DMS114 treated with DMSO at 0.1 percent for 48 hours (cell line): ENCODE results near the gene CHID1.

Source experiments
- DNase-seq: peaks from one replicate; lab custom pipeline; 2025; ENCODE audit not compliant: unreplicated experiment; lab: John Stamatoyannopoulos, UW

CHID1 gene

DNA sequence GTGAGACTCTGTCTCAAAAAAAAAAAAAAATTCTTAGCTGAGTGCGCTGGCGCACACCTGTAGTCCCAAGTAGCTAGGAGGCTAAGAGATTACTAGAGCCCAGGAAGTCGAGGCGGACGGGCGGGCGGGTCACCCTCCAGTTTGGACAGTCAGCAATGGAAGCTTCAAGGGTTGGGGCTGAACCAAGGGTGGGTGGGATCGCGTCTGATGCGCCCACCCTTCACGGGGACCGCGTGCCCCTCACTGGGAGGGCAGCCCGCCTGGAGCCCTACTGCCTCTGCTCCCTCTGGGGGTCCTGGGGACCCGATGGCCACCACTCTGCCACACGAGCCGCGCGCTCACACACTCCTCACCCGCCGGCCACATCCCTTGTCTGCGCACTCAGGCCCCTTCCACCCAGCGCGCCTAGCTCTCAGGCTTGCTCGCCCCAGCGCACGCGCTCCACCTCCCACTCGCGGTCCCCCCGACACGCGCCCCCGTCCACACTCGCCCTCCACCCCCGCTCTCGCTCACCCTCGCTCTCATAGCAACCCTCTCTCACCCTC, 494 bp downstream of the CHID1 start:
- no peak for DNase-seq

DNA sequence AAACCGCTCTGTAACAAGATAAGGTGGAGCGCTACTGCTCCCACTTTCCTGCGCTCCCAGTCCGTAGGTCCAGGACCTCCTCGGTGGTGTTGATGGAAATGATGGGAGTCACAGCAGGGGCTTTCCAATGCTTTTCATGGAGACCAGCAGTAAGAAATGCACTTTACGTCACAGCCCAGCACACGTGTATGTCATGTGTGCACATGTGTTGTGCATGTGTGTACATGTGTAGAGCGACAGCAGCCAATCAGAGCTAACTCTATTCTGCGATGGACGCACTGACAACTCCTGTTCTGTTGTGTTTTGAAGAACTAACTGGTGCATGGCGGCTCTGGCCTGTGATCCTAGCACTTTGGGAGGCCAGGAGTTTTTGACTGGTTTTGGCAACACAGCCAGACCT, 1.2 kb downstream of the CHID1 start:
- no peak for DNase-seq

DNA sequence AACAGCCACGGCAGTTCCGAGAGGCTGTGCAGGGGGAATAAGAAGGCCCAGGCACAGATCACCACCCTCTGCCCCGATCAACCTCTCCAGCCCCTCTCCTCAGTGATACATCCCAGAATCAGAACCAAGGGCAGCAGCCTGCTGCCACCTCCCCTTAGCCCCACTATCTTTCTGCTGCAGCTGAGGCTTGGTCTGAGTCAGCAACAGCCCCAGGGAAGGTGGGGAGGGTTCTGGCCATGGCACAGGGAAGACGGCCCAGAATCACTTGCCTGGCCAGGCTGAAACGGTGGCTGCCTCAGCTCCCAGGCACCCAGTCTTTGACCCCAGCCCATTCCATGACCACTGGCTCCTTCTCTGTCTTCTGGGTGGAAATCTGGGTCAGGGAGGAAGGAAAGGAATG, 2.3 kb downstream of the CHID1 start:
- no peak for DNase-seq

DNA sequence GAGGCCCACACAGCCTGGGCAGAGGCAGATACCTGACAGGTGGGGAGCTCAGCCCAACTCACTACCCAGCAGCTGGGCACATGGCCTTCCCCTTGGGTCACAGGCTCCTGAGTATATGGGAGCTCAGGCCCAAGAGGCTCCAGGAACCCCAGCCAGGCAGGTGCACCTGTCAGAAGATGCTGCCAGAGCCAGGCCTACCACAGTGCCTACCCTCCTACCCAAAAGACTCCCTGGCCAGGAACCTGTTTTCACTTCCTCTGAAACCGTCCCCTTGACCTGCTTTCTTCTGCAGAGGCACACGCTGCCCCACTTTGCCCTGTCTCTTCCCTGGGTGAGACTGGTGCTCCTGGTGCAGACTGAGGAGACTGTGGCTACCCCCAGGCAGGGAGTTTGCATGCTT, 2.9 kb downstream of the CHID1 start:
- no peak for DNase-seq

DNA sequence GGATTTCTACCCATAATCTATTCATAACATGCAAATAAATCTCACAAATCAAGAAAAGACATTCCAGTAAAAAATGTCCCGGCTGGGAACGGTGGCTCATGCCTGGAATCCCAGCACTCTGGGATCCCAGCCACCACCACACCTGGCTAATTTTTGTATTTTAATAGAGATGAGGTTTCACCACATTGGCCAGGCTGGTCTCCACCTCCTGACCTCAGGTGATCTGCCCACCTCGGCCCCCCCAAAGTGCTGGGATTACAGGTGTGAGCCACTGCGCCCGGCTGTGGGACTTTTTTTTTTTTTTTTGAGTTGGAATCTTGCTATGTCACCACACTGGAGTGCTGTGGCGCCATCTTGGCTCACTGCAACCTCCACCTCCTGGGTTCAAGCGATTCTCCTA, 4.7 kb downstream of the CHID1 start:
- no peak for DNase-seq

DNA sequence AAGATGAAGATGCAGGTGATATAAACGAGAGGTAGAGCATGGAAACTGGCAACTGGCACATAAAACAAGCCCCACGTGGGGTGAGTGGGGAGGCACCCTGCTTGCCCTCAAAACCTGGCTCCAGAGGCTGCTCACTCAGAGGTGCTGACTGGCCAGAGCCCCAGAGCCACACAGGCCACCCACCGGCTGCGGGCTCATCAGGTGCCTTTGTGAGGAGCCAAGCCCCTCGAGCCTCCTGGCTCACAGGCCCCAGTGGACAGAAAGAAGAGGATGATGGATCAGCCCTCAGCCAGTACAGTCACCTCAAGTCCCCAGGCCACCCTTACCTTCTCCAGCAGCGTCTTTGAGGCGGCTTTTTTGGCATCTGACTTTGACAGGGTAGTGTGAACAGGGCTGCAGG, 6.2 kb downstream of the CHID1 start:
- no peak for DNase-seq

DNA sequence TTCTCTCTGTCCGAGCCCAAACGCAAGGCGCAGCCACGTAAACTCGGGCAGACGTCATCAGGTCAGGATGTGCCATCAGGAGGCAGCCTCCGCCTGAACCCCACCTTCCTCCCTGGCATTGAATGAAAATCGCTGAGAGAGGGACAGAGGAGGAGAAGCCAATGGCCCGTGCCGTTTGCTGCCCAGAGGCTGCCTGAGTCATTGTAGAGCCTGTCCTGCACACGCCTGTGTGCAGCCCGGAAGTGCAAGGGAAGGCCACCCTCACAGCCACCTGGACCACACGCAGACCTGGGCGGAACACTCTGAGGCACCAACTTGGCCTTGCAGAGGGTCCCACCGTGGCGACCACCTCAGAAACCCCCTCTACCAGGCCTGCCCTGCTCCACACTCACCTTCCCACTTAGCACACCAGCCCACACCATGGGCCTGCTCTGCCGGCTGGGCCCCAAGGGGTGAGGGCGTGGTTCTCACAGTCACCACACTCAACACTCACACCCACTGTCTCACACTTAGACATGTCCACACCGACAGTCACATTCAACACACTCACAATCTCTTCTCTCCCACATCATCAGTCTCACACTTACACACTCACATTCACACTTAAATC, 9.1 kb downstream of the CHID1 start:
- DNase-seq: no peak

DNA sequence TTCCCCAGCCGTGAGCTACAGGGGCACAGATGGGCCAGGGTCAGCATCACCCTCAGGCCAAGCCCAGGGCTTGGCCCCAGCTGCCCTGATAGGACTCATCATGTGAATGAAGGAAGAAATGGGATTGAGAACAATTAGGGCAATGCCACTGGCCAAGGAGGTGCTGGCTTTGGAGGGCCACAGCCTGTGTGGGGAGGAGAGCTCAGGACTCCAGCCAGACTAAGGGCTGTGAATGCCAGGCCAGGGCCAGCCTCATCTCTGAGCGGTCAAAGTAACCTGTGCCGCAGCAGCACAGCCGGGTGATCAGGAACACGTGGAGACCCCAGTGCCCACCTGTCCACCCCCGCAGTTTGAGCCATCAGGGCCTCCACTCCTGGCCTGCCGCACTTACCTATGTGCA, 10.1 kb downstream of the CHID1 start:
- no peak for DNase-seq

DNA sequence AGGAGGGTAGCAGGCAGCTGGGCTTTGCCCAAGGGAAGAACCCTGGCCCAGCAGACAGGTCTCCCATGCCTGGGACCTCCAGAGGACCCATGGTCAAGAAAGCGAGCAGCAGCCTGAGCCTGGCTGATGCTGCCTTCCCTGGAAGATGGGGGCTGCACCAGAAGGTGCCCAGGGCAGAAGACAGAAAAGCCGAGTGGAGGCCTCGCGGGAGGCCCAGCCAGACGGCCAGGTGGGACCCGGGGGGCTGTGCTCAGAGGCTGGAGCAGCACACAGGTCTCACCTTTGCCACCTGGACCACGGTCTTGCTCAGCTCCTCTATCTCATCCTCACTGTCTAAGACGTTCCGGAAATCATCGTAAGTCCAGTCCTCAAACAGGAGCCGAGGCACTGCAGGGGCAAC, 10.9 kb downstream of the CHID1 start:
- DNase-seq: no peak

DNA sequence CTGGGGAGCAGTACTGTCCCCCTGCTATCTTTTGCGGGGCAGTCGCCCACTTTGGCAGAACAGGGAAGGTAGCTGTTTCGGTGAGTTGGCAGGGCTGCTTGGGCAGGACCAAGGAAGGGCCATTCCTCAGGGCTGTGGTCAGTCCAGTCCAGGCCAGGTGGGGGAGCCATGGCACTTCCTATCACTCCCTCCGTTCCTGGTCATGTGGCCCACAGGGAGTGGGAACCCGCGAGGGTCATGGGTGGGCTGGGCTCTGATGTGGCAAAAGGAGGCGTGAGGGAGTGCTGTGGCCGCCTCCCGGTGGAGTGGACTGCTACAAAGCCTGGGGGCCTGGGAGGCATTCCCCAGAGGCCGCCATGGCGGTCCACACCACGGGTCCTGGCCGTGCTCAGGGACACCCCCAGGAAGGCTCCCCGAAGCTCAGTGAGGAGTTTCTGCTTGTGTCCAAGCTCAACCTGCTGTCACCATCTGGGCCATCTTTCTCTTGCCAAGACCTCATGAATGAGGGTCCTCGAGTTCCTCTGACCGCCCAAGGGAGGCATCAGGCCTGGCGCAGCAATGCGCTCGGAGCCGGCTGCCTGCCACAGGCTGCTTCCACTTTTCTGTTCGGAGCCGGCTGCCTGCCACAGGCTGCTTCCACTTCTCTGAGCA, 11.9 kb downstream of the CHID1 start:
- DNase-seq: no peak

DNA sequence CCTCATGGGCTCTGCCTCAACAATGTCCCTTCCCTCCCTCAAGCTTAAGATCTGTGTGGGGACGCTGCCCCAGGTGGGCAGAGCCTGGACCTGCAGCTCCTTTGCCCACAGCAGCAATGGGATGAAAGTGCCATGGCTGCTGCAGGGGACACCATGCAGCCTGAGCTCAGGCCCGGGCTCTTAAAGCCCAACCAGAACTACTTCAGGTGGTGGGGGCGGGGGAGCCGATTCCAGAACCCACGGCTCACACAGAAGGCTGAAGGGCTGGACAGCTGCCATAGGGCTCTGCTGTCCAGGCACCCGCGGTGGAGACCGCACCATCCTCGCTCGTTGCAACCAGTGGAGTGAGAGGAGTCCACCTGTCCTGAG, 12.5 kb downstream of the CHID1 start:
- no peak for DNase-seq

DNA sequence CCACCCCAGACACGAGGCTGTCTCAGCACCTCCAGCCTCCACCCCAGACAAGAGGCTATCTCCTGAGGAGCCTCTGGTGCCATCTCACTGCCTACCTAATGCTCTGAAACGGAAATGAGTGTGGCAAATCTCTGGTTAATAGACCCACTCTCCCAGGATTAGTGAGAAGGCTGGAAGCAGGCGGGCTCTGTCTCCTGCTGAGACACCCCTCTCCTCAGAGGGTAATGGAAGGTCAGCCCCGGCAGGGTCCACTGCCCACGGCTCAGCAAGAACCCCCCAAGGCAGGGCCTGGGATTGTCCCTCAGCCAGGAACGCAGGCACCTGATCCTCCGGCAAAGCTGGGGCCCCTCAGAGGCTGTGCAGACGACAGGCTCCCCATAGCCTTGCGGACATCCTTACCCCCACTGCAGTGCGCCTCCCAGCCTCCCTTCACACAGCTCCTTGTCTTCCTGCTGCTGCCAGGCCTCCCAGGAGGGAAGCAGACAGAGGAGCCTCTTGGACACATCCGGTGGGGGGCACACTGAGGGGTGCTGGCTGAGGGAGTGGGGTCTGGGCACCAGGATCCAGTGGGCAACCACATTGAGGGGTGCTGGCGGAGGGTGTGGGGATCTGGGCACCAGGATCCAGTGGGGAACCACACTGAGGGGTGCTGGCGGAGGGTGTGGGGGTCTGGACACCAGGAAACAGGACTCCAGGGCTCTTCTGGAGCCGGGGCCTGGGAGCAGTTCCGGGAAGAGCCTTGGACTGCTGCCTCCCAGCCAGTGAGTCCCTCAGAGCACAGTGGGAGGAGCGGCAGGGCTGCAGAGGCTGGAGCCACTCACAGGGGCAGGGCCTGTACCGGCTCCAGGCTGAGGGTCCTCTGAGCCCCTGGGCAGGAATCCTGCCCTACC, 13.1 kb downstream of the CHID1 start:
- DNase-seq: no peak

DNA sequence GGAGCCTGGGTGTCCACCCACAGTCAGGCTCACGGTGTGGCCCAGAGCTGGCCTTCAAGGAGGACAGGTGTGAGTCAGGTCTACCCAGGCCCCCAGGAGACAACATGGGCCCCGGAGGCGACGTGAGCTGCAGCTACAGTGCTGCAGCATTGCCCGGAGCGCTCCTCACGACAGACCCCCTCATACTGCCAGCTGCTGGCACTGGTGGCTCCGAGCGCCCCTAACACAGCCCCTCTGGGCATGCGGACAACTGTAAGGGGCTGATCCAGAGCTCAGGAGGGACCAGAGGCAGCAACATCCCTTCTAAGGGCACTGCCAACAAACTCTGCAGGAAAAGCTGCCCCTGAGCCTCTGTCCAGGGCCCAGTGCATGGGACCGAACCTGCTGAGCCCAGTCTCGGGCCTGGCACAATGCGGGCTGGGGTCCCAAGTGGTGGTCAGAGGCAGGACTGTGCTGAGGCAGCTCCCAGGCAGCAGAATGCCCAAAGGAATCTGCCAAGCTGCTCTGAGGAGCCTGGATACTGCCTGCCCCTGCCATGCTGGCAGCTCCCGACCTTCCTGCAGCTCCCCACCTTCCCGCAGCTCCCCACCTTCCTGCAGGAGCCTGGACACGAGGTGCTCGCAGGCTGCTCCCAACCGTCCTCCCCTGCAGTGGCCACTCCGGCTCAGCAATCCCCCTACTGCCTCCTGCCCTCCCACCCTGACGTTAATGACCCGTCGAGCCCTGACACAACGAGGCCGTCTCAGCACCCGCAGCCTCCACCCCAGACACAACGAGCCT, 15.1 kb downstream of the CHID1 start:
- DNase-seq: no peak

DNA sequence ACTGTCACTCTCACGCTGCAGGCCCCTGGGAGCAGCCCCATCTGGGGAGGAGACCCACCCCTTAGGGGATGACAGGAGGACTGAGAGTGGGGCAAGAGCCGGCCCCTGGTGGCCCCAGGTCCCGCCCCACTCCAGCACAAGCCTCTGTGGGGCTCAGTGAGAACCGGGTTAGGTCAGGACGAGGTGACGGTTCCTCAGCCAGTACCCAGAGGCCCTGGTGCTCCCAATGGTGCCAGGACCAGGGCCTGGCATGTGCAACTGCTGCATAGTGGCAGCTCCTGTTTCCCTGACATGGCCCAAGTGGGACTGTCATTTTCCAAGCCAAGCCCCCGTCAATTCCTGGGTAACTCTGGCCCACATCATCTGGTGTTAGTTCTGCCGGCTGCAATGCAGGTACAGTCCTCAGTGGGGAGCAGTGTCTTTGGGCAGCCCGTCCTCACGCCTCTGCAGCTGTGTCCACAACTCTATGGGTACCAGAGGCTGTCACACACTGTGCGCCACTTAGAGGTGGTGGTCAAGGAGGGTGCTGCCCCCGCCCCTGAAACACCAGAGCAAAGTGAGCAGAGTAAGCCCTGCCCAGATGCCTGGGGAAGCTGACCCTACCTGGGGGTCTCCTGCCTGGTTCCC, 15.9 kb downstream of the CHID1 start:
- no peak for DNase-seq

DNA sequence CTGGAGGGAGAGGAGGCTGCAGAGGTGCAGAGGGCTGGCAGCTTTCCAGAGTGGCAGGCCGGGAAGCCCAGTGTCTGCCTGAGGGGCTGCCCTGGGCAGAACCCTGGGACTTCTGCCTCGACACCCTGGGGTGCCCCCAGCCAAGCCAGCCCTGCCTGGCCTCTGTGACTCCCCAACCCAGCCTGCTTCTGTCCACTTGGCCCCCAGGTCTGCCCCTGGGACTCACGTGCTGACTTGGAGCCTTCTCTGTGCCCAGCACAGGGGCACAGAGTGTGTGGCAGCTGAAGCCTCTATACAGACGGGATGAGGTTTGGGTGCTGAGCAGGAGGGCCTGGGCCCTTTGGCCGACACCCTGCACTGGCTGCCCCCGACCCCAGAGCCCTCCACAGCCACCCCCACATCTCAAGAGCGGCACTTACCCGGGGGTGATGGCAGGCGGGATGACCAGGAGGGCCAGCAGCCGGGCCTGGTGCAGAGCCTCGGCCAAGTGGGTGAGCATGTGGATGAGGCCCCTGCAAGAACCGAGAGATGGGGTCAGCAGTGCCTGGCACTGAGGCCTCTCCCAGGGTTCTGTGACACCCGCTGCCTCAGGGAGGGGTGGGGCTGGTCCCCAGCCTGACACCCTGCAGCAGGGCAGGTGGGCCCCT, 17.5 kb downstream of the CHID1 start:
- DNase-seq: no peak

DNA sequence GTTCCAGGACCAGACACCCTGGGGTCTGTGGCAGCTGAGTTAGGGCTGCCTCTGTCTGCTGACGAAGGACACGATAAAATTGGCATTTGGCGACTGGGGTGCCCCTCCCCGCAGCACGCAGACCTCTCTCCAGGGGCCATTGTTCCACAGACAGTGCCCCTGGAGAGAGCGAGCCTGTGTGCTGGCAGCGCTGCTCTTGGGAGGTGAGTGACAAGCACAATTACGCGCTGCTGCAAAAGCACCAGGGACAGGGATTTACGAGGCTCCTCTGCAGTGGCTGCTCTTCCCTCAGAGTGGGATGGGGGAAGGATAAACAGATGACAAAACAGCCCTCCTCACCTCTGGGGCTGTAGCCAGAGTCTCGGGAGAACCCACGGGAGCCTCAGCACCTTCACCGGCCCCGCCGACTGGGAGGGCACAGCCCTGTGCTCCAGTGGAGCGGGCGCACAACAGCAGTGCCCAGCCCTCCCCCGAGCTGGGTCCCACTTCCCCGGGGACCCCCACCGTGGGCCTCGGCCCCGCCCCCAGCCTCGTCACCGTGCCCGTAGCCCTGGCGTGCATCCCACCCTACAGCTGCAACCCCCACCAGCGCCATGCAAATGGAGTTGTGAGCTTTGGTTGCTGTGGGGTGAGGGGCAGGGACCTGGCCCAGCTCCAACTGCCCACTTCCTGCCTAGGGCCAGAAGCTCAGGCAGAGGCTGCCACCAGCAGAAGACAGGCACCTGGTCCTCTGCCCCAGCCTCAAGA, 19.6 kb downstream of the CHID1 start:
- no peak for DNase-seq

DNA sequence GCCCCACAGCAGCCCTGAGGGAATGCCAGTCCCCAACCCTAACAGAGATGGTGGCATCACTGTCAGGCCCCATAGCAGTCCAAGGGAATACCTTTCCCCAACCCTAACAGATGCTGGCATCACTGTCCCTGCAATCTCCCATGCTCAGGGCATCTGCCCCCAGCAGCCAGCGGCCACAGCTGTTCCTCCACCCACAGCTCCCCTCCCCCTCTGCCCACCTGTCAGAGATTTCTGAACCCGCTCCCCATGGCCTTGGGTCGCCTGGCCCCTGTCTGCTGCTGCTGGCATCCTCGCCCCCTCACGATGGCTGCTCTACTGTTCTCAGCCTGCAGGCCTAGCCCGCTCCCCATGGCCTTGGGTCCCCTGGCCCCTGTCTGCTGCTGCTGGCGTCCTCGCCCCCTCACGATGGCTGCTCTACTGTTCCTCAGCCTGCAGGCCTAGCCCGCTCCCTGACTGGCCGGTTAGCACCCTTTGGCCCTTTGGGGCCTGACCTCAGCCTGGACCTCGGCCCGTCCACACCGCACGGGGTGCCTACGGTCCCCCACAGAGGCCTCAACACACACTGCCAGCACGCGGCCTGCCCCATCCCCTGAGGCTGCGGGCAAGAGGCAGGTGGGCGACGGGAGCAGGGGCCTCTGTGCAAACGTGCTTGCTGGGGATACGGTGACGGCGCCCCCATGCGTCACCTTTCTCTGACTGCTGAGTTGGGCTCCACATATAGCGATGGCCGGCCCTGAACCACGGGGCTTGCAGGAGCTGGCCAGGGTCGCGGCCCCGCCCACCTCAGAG, 20.7 kb downstream of the CHID1 start:
- no peak for DNase-seq

DNA sequence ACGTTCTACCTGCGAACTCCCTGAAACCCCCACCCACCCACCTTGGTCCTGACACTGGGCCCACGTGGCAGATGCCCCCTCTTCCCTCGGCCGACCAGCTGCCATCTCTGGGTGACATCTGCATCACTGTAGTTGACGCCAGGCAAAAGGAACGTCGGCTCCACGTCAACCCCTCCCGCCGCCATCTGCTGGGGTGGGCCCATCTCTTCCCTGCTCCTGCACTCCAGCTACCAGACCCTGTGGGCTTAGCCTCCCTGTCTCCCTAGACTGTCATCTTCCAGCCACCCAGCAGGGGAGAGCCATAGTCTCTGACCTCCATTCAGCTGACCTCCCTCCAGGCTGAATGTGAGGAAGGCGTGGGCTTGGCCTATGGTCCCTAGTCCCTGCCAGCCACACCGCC, 21.4 kb downstream of the CHID1 start:
- DNase-seq: no peak
